Measurements from ENCODE around the gene PRSS3.
A peak's percentile ranks its signal among the peaks of the same experiment; 100 is the strongest.
"Not testable (repeated sequence)": the region's sequence is repeated elsewhere in the genome, so short reads cannot be mapped to it uniquely, and the experiment has no call there.

PRSS3 gene

DNA sequence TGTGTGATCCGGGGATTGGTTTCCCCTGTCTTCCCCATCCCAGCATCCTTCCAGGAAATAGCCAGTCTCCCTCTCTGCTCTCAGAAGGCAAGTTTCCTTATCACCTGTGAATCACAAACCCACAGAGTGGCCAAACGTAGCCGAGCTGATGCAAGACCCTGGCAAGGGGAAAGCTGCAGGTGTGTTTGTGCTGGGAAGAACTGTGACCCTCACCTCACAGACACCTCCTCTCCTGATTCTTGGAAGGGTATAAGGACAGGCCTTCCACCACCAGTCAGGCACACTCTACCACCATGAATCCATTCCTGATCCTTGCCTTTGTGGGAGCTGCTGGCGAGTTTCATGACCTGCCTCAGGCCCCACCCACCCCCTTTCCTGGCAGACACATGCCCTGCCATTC is at the start of gene PRSS3:
TSS of gene PRSS3 (plus strand) at position 281 of the 400 bp plus-strand sequence. CDS start at position 294, 13 bp downstream.
- DNase-seq = no peak

DNA sequence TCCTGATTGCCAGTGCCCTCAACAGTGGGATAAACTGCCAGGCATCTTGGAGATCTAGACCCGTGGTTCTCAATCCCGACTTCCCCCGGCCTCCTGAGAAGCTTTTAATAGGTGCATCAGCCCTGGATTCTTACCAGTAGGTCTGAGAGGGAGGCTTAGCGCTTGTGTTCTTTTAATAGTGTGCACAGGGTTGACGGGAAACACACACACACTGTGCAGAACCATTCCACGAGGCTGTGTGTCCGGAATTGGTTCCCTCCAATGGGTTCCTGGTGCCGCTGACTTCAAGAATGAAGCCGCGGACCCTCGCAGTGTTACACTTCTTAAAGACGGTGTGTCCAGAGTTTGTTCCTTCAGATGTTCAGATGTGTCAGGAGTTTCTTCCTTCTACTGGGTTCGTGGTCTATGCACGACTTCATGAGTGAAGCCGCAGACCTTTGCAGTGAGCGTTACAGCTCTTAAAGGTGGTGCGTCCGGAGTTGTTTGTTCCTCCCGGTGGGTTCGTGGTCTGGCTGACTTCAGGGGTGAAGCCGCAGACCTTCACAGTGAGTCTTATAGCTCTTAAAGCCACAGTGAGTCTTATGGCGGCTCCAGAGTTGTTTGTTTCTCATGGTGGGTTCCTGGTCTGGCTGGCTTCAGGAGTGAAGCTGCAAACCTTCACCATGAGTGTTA is 46.6 kb upstream of the PRSS3 start:
- no peak for DNase-seq

DNA sequence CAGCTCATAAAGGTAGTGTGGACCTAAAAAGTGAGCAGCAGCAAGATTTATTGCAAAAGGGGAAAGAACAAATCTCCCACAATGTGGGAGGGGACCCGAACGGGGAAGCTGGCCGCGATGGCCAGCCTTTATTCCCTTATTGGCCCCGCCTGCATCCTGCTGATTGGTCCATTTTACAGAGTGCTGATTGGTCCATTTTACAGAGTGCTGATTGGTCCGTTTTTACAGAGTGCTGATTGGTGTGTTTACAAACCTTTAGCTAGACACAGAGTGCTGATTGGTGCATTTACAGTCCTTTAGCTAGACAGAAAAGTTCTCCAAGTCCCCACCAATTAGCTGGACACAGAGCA is 46.1 kb upstream of the PRSS3 start:
- not testable (repeated sequence) for DNase-seq

- no peak for DNase-seq
These were observed 45.0 kb upstream of the PRSS3 start for GRCh38 chr9:33750307-33750838.

- DNase-seq = no peak
These were observed 44.5 kb upstream of the PRSS3 start for GRCh38 chr9:33750839-33751339.

- DNase-seq = no peak
These were observed 43.7 kb upstream of the PRSS3 start for GRCh38 chr9:33751536-33752129.

GRCh38 chr9:33752130-33752637 is 43.2 kb upstream of the PRSS3 start:
- DNase-seq = no peak

GRCh38 chr9:33752789-33753188 is 42.6 kb upstream of the PRSS3 start:
- not testable (repeated sequence) for DNase-seq

DNA sequence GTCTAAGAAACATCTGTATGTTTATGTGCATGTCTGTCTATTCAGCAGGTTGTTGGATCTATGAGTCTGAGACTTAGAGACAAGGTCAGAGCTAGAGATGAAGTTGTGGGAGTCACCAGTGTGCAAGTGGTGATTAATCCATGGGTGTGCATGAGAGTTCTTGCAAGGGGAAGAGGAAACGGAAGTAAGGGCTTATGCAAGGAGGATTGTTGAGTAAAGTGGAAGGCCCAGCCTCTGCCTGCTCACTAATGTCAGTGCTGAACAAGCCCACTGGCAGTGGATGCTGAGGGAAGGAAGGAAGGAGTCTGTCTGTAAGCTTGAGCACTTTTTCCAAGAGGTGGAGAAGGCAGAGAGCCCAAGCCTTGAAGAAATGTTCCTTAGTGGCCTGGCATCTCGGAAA is 35.7 kb upstream of the PRSS3 start:
- DNase-seq = not testable (repeated sequence)

GRCh38 chr9:33762343-33762742 is 33.0 kb upstream of the PRSS3 start:
- DNase-seq = no peak

- DNase-seq = not testable (repeated sequence)
These were observed 31.7 kb upstream of the PRSS3 start for GRCh38 chr9:33763709-33764108.

DNA sequence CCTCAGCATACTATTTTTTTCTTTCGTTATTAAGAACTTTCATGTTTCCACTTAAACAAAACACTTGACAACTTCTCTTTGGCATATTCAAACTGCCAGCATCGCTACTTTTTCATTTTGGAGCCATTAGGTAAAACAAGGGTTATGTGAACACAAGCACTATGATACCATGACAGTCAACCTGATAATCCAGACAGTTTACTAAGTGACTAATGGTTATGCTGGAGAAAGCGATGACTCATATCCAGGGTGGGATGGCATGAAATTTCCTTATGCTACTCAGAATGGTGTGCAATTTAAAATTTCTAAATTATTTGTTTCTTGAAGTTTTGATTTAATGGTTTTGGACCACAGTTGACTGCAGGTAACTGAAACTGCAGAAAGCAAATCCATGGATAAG is 29.9 kb upstream of the PRSS3 start:
- peak; percentile 34 for DNase-seq

GRCh38 chr9:33770156-33770880 is 25.0 kb upstream of the PRSS3 start:
- not testable (repeated sequence) for DNase-seq

GRCh38 chr9:33773135-33773534 is 22.2 kb upstream of the PRSS3 start:
- not testable (repeated sequence) for DNase-seq

GRCh38 chr9:33774074-33774659 is 21.2 kb upstream of the PRSS3 start:
- DNase-seq = not testable (repeated sequence)

DNA sequence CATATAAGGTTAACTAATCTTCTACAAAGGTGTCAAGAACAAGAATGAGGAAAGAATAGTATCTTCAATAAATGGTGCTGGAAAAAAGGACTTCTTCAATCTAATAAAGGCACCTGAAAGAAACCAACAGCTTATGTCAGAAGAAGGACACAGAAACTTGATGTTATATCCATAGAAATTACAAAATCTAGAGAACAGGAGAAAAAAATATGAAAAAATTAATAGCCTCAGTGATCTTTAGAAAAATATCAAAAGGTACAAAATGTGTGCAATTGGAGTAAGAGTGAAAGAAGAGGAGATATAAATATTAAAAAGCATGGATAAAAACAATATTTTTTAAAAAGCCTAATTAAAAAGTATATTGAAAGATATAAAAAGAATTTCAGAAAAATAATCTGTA is 18.8 kb upstream of the PRSS3 start:
- no peak for DNase-seq

- peak; percentile 57 for DNase-seq
These were observed 16.5 kb upstream of the PRSS3 start for GRCh38 chr9:33778700-33779351.

- no peak for DNase-seq
These were observed 15.1 kb upstream of the PRSS3 start for GRCh38 chr9:33780276-33780675.

DNA sequence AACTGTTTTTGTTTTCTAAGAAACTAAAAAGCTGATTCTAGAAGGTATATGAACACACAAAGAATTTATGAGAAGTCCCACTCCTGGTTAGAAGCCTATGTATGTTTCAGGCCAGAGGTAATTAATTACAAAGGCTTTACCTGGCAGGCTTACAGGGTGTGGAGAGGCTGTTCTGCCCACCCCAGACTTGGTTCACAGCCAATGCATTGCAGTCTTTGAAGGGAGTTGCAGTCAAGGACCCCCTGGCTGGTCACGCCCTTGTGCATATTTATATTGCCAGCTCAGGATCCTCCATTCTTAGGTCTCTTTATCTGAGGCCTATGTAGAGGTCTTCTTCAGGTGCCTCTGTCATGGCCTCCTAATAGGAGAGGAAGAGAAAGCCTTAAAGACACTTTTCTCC is 13.6 kb upstream of the PRSS3 start:
- no peak for DNase-seq

DNA sequence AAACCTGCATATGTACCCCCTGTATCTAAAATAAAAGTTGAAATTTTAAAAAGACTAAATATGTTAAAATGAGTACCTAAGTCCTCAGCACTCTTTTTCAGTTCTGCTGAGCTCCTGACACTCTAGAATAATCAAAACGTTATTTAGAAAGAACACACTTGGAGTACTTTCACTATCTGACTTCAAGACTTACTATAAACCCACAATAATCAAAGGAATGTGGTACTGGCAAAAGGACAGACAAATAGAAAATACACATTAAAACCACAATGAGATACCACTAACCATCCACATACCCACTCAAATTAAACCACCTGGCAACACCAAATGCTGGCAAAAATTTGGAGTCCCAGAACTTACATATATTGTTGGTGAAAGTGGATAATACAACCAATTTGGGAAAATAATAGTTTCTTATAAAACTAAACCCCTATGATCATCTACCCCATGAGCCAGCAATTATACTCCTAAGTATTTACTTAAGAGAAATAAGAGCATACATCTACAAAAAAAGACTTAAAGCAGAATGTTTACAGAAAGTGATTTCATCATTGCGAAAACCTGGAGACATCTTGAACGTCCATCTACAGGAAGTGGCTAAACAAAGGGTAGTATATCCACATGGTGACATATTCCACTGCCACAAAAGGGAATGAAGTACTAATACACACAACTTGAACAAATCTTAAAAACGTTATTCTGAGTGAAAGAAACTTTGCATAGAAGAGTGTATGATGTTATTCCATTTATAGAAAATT is 12.8 kb upstream of the PRSS3 start:
- peak; percentile 68 for DNase-seq

DNA sequence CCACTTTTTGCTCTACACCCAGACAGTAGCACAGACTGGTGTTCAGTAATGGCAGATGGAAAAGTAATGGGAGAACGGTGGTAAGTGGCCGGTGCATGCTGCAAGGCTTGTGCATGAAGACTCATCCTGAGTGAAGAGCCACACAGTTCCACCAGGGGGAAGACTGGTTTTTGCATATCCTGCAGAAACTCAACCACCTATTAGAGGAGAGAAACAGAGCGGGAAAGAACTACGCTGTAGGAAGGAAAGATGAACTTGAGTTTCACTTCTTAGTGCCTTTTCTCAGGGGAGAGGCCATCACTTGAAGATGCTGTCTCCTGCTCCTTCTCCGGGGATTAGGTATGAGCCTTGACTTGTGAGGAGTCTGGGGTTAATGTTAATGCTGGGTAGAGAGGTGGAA is 9.4 kb upstream of the PRSS3 start:
- peak; percentile 20 for DNase-seq

DNA sequence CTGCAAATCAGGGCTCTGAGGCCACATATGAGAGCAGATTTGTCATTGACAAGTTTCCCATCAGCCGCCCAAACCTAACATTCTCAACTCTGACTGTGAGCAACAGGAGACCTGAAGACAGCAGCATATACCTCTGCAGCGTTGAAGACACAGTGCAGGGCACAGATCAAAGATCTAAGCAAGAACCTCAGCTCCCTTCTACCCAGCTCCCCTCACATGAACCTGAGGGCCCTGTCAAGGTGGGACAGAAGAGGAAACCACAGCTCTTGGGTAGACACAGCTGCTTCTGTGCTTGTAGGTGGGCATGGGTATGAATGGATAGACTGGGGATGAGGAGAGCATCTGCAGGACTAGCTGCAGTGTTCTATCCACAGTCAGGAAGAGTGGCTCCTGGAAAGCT is 8.7 kb upstream of the PRSS3 start:
- DNase-seq = no peak
